Mesendoderm (in vitro differentiated cells): ENCODE results near the gene INPP5F.

ENCODE experiments used
- DNase-seq: peaks from one replicate; pipeline ENCODE4 v3.0.0; 2013
- H2AK5ac ChIP-seq: 2 replicates; pipeline ENCODE4 v1.6.1; 2013; ENCODE audit warnings: low read length, inconsistent platforms
- H2BK120ac ChIP-seq: 2 replicates; pipeline ENCODE4 v1.6.1; 2013; ENCODE audit warnings: low read depth, mild to moderate bottlenecking, low read length, moderate library complexity, mixed read lengths
- H2BK15ac ChIP-seq: replicated peaks from 2 replicates; pipeline ENCODE4 v1.6.1; 2013; ENCODE audit warnings: low read depth, mild to moderate bottlenecking, moderate library complexity
- H2BK5ac ChIP-seq: 2 replicates; pipeline ENCODE4 v1.6.1; 2013; ENCODE audit warnings: low read length, inconsistent platforms
- H3K18ac ChIP-seq: 2 replicates; pipeline ENCODE4 v1.6.1; 2013; ENCODE audit warnings: mild to moderate bottlenecking, low read length, mixed read lengths
- H3K23ac ChIP-seq: one replicate; pipeline ENCODE4 v1.6.1; 2013; ENCODE audit warnings: low read length
- H3K27ac ChIP-seq: 2 replicates; pipeline ENCODE4 v1.5.1; 2013; ENCODE audit warnings: low read depth, mild to moderate bottlenecking, inconsistent platforms, low read length, moderate library complexity
- H3K27me3 ChIP-seq: 2 replicates; pipeline ENCODE4 v1.6.1; 2013; ENCODE audit warnings: low read length, control low read depth, mild to moderate bottlenecking, inconsistent platforms; ENCODE audit not compliant: insufficient read depth, poor library complexity
- H3K36me3 ChIP-seq: 2 replicates; pipeline ENCODE4 v1.6.1; 2013; ENCODE audit warnings: low read length, inconsistent platforms; ENCODE audit not compliant: control insufficient read depth, insufficient read depth
- H3K4ac ChIP-seq: one replicate; pipeline ENCODE4 v1.6.1; 2013; ENCODE audit warnings: low read depth, mild to moderate bottlenecking, low read length, moderate library complexity
- H3K4me1 ChIP-seq: 2 replicates; pipeline ENCODE4 v1.6.1; 2013; ENCODE audit warnings: low read depth, low read length, inconsistent platforms; ENCODE audit not compliant: control insufficient read depth
- H3K4me2 ChIP-seq: 2 replicates; pipeline ENCODE4 v1.6.1; 2013; ENCODE audit warnings: low read length
- H3K4me3 ChIP-seq: 2 replicates; pipeline ENCODE4 v1.5.1; 2013; ENCODE audit warnings: mild to moderate bottlenecking, low read length
- H3K56ac ChIP-seq: one replicate; pipeline ENCODE4 v1.6.1; 2013; ENCODE audit warnings: low read length
- H3K79me1 ChIP-seq: 2 replicates; pipeline ENCODE4 v1.6.1; 2013; ENCODE audit warnings: low read length, inconsistent platforms
- H3K79me2 ChIP-seq: 2 replicates; pipeline ENCODE4 v1.6.1; 2013; ENCODE audit warnings: mild to moderate bottlenecking, low read length; ENCODE audit not compliant: control insufficient read depth, insufficient read depth
- H3K9ac ChIP-seq: 2 replicates; pipeline ENCODE4 v1.6.1; 2013; ENCODE audit warnings: low read length, inconsistent platforms
- H4K5ac ChIP-seq: one replicate; pipeline ENCODE4 v1.6.1; 2013; ENCODE audit warnings: low read length
- H4K8ac ChIP-seq: one replicate; pipeline ENCODE4 v1.6.1; 2013; ENCODE audit warnings: low read depth, mild to moderate bottlenecking, control low read depth, low read length, moderate library complexity
- WGBS: extraction: QIAGEN DNeasy Blood & Tissue Kit; methylation state at CpG from one replicate; pipeline ENCODE4 v1.1.7; 2013; ENCODE audit warnings: low lambda C conversion rate, missing lambda C conversion rate; ENCODE audit not compliant: insufficient coverage; ENCODE audit errors: extremely low coverage; 5-methylcytosine and 5-hydroxymethylcytosine counted together

The INPP5F gene

GRCh38 chr10:119753309-119753708 lies 27.5 kb downstream of the INPP5F start:
- H3K4ac ChIP-seq = no peak overlapping the region
- no peaks in the 10 kb centered on the region for H3K4me1 ChIP-seq
- H2AK5ac ChIP-seq = no peak overlapping the region
- no peaks in the 10 kb centered on the region for H3K79me2 ChIP-seq
- no peak overlapping the region for H3K27ac ChIP-seq
- H3K4me3 ChIP-seq = no peak overlapping the region
- H3K23ac ChIP-seq = no peak overlapping the region
- DNase-seq = no peak
- H3K18ac ChIP-seq = no peak overlapping the region
- no peak overlapping the region for H4K5ac ChIP-seq
- no peak overlapping the region for H2BK15ac ChIP-seq
- no peak overlapping the region for H4K8ac ChIP-seq
- H3K4me2 ChIP-seq = no peak overlapping the region
- no peak overlapping the region for H3K56ac ChIP-seq
- H3K9ac ChIP-seq = no peak overlapping the region
- WGBS = no CpG with 5 or more reads among the region's 2 CpGs
- no peak overlapping the region for H2BK120ac ChIP-seq
- no peak overlapping the region for H2BK5ac ChIP-seq
- H3K79me1 ChIP-seq = no peaks in the 10 kb centered on the region
- no peaks in the 10 kb centered on the region for H3K36me3 ChIP-seq
- H3K27me3 ChIP-seq = no peaks in the 10 kb centered on the region

- no peak overlapping the region for H3K4me3 ChIP-seq
Measured at GRCh38 chr10:119754085-119754484, 28.2 kb downstream of the INPP5F start.

DNA sequence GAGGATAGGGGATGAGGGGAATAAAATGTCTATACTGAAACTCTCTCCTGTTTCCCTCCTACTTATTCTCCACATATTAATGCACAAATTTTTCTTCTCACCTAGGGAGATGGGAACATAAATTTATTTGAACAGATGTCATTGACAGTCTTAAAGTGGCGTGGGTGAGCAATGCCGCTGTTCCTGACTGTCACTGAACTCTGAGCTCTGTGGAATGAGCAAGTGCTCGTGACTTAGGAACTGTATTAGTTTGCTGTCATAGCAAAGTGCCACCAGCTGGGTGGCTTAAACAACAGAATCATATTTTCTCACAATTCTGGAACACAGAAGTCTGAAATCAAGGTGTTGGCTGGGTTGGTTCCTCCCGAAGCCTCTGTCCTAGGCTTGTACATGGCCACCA lies 29.1 kb downstream of the INPP5F start:
- no peaks in the 10 kb centered on the region for H3K27me3 ChIP-seq
- no peak for DNase-seq
- no peak overlapping the region for H2AK5ac ChIP-seq
- no CpG with 5 or more reads among the region's 4 CpGs for WGBS
- no peak overlapping the region for H3K27ac ChIP-seq
- no peak overlapping the region for H3K4ac ChIP-seq
- no peaks in the 10 kb centered on the region for H3K4me1 ChIP-seq
- H3K79me2 ChIP-seq = no peaks in the 10 kb centered on the region
- no peak overlapping the region for H3K18ac ChIP-seq
- H3K9ac ChIP-seq = no peak overlapping the region
- no peaks in the 10 kb centered on the region for H3K36me3 ChIP-seq
- H2BK120ac ChIP-seq = no peak overlapping the region
- H2BK15ac ChIP-seq = no peak overlapping the region
- no peak overlapping the region for H2BK5ac ChIP-seq
- no peak overlapping the region for H3K4me2 ChIP-seq
- H4K5ac ChIP-seq = no peak overlapping the region
- H3K79me1 ChIP-seq = no peaks in the 10 kb centered on the region
- no peak overlapping the region for H3K23ac ChIP-seq
- H3K4me3 ChIP-seq = no peak overlapping the region
- no peak overlapping the region for H3K56ac ChIP-seq
- H4K8ac ChIP-seq = no peak overlapping the region

More at GRCh38 chr10:119754085-119754484, 28.2 kb downstream of the INPP5F start:
- 100% methylated on average over 2 of the region's 5 CpGs for WGBS
- Histone ChIP-seq H3K18ac (no peak overlapping the region), H3K4me2 (no peak overlapping the region), H4K8ac (no peak overlapping the region), H3K4ac (no peak overlapping the region), H2BK15ac (no peak overlapping the region), H3K56ac (no peak overlapping the region), H3K27ac (no peak overlapping the region), H2BK120ac (no peak overlapping the region), H3K23ac (no peak overlapping the region), H3K27me3 (no peaks in the 10 kb centered on the region), H3K4me1 (no peaks in the 10 kb centered on the region), H4K5ac (no peak overlapping the region), H2AK5ac (no peak overlapping the region), H2BK5ac (no peak overlapping the region), H3K36me3 (no peaks in the 10 kb centered on the region), H3K79me1 (no peaks in the 10 kb centered on the region), H3K9ac (no peak overlapping the region), H3K79me2 (no peaks in the 10 kb centered on the region)
- DNase-seq = no peak

DNA sequence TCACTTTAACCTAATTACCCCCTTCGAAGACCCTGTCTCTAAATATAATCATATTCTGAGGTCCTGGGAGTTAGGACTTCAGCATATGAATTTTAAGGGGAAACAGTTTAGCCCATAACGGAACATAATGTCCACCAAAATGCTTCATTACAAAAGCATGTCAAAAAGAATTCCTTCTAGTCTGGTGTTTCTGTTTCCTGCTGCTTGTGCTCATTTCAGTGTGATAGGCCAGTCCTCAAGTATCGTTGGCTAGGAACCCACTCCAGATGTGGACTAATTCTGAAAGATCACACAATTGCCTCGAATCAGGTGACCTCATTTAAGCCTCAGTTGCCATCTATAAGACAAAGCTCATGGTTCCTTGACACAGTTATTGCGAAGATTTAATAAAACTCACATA lies 29.6 kb downstream of the INPP5F start:
- H2BK15ac ChIP-seq = no peak overlapping the region
- no peak overlapping the region for H3K4me3 ChIP-seq
- DNase-seq = no peak
- no peaks in the 10 kb centered on the region for H3K4me1 ChIP-seq
- H3K9ac ChIP-seq = no peak overlapping the region
- H2BK5ac ChIP-seq = no peak overlapping the region
- no peaks in the 10 kb centered on the region for H3K36me3 ChIP-seq
- H3K56ac ChIP-seq = no peak overlapping the region
- no peaks in the 10 kb centered on the region for H3K79me2 ChIP-seq
- H3K27ac ChIP-seq = no peak overlapping the region
- H3K4ac ChIP-seq = no peak overlapping the region
- H3K79me1 ChIP-seq = no peaks in the 10 kb centered on the region
- H4K8ac ChIP-seq = no peak overlapping the region
- no CpG with 5 or more reads among the region's 5 CpGs for WGBS
- H4K5ac ChIP-seq = no peak overlapping the region
- no peak overlapping the region for H3K23ac ChIP-seq
- H3K18ac ChIP-seq = no peak overlapping the region
- H2AK5ac ChIP-seq = no peak overlapping the region
- no peaks in the 10 kb centered on the region for H3K27me3 ChIP-seq
- no peak overlapping the region for H3K4me2 ChIP-seq
- no peak overlapping the region for H2BK120ac ChIP-seq

GRCh38 chr10:119758448-119759195 lies 32.8 kb downstream of the INPP5F start:
- Histone ChIP-seq H3K79me1 (no peaks in the 10 kb centered on the region), H3K4me2 (no peak overlapping the region), H3K36me3 (no peaks in the 10 kb centered on the region), H3K23ac (no peak overlapping the region), H3K56ac (no peak overlapping the region), H2BK15ac (no peak overlapping the region), H2BK120ac (no peak overlapping the region), H4K5ac (no peak overlapping the region), H4K8ac (no peak overlapping the region), H2BK5ac (no peak overlapping the region), H3K4me3 (no peak overlapping the region), H3K4ac (no peak overlapping the region), H3K27ac (no peak overlapping the region), H3K27me3 (no peaks in the 10 kb centered on the region), H3K9ac (no peak overlapping the region), H3K4me1 (no peaks in the 10 kb centered on the region), H2AK5ac (no peak overlapping the region), H3K18ac (no peak overlapping the region), H3K79me2 (no peaks in the 10 kb centered on the region)
- no CpG with 5 or more reads among the region's 5 CpGs for WGBS
- DNase-seq = no peak

DNA sequence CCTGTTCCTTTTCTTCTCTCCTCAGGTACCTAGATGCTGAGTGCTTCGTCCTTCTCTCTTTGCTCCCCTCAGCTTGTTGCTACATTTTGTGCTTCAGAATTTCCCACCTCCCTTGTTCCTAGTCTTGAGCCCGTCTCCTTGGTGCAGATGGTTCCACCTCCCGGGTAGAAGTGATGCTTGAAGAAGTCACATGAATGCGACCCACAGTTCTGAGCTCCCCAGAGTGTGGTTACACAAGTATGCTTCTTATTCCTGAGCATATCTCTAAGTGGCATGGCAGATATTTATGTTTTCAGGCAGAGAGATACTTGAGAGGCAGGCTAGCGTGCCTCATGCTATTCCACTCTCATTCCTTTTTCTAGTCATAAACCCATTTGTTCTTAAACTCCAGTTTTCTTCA lies 34.0 kb downstream of the INPP5F start:
- H3K4me1 ChIP-seq = no peaks in the 10 kb centered on the region
- no peak overlapping the region for H3K4me3 ChIP-seq
- H3K23ac ChIP-seq = no peak overlapping the region
- H2BK120ac ChIP-seq = no peak overlapping the region
- no peaks in the 10 kb centered on the region for H3K79me2 ChIP-seq
- no peaks in the 10 kb centered on the region for H3K27me3 ChIP-seq
- H2BK5ac ChIP-seq = no peak overlapping the region
- no peak overlapping the region for H3K56ac ChIP-seq
- H3K4me2 ChIP-seq = no peak overlapping the region
- no peaks in the 10 kb centered on the region for H3K36me3 ChIP-seq
- no peak overlapping the region for H4K8ac ChIP-seq
- H3K18ac ChIP-seq = no peak overlapping the region
- H2AK5ac ChIP-seq = no peak overlapping the region
- H3K9ac ChIP-seq = no peak overlapping the region
- DNase-seq = no peak
- H3K27ac ChIP-seq = no peak overlapping the region
- no peak overlapping the region for H2BK15ac ChIP-seq
- H3K79me1 ChIP-seq = no peaks in the 10 kb centered on the region
- H4K5ac ChIP-seq = no peak overlapping the region
- no CpG with 5 or more reads among the region's 5 CpGs for WGBS
- no peak overlapping the region for H3K4ac ChIP-seq
